GM13976 (cell line): ENCODE results near the gene HAUS8.

ENCODE experiments used
- DNase-seq: peaks from one replicate; pipeline ENCODE4 v3.0.0; 2012; ENCODE audit warnings: low spot score
- in situ Hi-C: fragments of 300-500 bp; cut with MboI; formaldehyde crosslinking; loops from one replicate; pipeline ENCODE4 v1.12.0; 2022; ENCODE audit warnings: low sequenced_read_pairs, mixed read lengths, inconsistent platforms; ENCODE audit not compliant: unreplicated experiment
- TF ChIP-seq, protein P1 (sequence below): IDR thresholded peaks from 2 replicates; pipeline ENCODE4 v1.5.1; 2012; ENCODE audit warnings: borderline replicate concordance, mild to moderate bottlenecking; ENCODE audit not compliant: insufficient read depth; ENCODE audit errors: extremely low read depth, missing control alignments, control extremely low read depth

The HAUS8 gene

DNA sequence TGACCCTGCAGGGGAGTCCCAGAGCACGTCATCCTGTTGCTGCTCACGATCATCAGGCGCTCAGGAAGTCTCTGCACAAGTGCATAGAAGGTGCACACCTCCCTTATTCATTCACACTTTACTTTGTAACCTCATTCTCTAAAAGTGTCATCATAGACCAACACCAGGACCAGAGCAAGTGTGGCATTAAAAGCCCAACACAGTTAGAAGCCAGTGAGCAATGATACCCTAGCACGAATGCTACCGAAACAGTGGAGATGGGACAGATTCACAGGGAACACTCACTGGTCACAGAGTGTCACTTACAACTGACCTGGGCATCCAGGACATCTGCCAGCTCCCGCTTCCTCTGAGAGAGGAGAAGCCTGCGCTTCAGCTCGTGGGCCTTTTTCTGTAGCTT, 17.0 kb downstream of the HAUS8 start:
- TF ChIP-seq, protein P1, sequence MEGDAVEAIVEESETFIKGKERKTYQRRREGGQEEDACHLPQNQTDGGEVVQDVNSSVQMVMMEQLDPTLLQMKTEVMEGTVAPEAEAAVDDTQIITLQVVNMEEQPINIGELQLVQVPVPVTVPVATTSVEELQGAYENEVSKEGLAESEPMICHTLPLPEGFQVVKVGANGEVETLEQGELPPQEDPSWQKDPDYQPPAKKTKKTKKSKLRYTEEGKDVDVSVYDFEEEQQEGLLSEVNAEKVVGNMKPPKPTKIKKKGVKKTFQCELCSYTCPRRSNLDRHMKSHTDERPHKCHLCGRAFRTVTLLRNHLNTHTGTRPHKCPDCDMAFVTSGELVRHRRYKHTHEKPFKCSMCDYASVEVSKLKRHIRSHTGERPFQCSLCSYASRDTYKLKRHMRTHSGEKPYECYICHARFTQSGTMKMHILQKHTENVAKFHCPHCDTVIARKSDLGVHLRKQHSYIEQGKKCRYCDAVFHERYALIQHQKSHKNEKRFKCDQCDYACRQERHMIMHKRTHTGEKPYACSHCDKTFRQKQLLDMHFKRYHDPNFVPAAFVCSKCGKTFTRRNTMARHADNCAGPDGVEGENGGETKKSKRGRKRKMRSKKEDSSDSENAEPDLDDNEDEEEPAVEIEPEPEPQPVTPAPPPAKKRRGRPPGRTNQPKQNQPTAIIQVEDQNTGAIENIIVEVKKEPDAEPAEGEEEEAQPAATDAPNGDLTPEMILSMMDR, result no peak
- no peak for DNase-seq
- in situ Hi-C loops, result loop anchor here (25.0 kb wide), 1 partner anchor 179 kb away; the partner anchor contains the start of genes NR2F6 and OCEL1

DNA sequence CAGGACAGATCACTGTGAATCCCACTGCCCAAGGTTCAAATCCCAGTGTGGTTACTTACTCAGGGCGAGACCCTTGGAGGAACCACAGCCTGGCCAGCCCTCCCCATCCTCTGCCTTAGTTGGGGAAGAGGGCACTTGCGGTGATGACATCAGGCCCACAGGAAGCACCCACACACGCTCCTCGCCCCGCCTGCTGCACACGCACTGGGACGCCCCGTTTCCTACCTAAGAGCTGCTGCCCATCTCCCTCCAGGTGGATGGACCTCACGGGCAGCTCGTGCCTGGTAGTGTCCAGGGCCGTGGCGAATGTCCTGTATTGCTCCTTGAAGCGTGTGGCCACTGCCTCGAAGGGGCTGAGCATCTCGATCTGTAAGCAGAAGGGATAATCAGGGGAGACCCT, 19.6 kb downstream of the HAUS8 start:
- TF ChIP-seq, protein P1, result no peak
- in situ Hi-C loops, result loop anchor here (25.0 kb wide), 1 partner anchor 182 kb away; the partner anchor contains the start of genes NR2F6 and OCEL1
- no peak for DNase-seq

DNA sequence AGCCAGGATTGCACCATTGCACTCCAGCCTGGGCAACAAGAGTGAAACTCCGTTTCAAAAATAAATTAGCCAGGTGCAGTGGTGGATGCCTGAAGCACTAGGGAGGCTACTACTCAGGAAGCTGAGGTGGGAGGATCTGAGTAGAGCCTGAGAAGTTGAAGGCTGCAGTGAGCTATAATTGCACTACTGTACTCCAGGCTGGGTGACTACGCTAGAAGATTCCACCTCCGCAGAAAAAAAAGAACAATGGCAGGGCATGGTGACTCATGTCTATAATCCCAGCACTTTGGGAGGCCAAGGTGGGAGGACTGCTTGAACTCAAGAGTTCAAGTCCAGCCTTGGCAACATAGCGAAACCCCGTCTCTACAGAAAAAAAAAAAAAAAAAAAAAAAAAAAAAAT, 20.5 kb downstream of the HAUS8 start:
- no peak for DNase-seq
- TF ChIP-seq, protein P1, result no peak
- in situ Hi-C loops, result loop anchor here (25.0 kb wide), 1 partner anchor 183 kb away; the partner anchor contains the start of genes NR2F6 and OCEL1

DNA sequence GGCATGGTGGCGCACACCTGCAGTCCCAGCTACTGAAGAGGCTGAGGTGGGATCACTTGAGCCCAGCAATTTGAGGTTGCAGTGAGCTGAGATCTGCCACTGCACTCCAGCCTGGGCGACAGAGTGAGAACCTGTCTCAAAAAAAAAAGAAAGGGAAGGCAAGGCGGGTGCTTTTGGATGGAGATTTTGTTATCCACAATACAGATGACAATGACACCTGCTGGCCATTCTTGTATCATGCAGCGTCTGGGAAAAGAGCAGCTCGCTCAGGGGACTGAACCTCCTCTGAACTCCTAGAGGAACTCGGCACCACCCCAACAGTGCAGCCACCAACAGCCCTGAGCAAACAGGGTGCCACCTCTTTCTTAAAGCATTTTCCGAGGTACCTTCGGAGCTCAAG, 22.8 kb downstream of the HAUS8 start:
- no peak for DNase-seq
- TF ChIP-seq, protein P1, result peak; percentile 14
- in situ Hi-C loops, result loop anchor here (25.0 kb wide), 1 partner anchor 185 kb away; the partner anchor contains the start of genes NR2F6 and OCEL1

DNA sequence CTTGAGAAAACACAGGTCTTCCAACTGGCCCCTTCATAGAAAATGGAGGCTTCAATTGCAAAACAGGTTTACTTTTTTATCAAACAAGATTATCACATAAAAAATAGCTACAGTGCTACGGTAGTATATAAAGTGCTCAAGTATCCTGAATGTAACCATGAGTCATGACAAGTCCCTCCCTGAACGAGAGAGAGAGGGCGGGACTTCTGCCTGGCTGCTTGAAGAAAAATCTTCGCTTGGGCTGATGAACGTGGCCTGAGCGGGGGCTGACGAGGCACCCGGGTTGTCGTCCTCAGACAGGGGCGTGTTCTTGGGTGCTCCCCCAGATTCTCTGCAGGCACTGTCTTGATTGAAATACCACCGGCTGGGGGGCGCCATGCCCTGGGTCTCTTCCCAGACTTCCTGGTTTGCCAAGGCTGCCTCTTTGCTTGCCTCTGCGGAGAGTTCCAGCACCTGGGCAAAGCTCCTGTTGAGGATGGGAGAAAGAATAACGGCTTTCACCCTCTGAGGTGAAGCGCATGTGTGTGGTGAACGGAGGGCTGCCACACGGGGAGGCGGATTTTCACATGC, 25.5 kb downstream of the HAUS8 start:
- in situ Hi-C loops, result loop anchor here (25.0 kb wide), 1 partner anchor 188 kb away; the partner anchor contains the start of genes NR2F6 and OCEL1
- DNase-seq, result no peak
- TF ChIP-seq, protein P1, result no peak

DNA sequence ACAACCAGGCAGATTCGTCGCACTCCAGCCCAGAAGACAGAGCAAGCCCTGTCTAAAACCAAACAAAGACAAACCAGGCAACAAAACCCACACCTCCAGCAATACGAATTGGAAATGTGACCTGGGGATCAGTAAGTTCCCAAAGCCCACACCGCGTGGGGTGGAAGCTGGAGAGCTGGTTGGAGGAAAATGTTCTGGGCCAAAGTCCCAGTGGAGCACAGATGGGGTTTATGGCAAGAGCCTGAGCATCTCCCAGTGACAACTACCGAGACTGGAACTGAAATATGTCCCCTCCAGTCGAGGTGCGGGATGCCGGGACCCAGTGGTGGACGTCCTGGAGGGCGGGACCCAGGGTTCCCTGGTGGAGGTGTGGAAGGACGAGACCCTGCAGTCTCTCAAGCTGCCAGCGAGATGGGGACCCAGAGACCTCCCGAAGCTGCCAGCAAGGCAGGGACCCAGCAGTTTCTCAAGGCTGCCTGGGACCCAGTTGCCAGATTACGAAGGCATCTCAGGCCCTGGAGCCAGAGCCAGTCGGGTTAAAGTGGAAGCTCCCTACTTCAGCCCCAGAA, 26.3 kb downstream of the HAUS8 start:
- in situ Hi-C loops, result no loop called here
- no peak for DNase-seq
- TF ChIP-seq, protein P1, result no peak
